OCI-LY7 (cell line): ENCODE results near the gene EEF1AKMT1.

ENCODE experiments used
- EZH2phosphoT487 ChIP-seq: fragments of 200-600 bp; sonication (generic); IDR thresholded peaks from 2 replicates; pipeline ENCODE4 v1.6.1; 2018; ENCODE audit warnings: low read depth, borderline replicate concordance, mild to moderate bottlenecking, mixed run types, antibody characterized with exemption, low read length, moderate library complexity, mixed read lengths
- TF ChIP-seq, protein P1 (sequence below): fragments of 200-600 bp; sonication (generic); conservative IDR thresholded peaks from 2 replicates; pipeline ENCODE4 v1.5.1; 2014; ENCODE audit warnings: mild to moderate bottlenecking, antibody characterized with exemption, low read length, moderate library complexity, mixed read lengths

- TF ChIP-seq, protein P1, sequence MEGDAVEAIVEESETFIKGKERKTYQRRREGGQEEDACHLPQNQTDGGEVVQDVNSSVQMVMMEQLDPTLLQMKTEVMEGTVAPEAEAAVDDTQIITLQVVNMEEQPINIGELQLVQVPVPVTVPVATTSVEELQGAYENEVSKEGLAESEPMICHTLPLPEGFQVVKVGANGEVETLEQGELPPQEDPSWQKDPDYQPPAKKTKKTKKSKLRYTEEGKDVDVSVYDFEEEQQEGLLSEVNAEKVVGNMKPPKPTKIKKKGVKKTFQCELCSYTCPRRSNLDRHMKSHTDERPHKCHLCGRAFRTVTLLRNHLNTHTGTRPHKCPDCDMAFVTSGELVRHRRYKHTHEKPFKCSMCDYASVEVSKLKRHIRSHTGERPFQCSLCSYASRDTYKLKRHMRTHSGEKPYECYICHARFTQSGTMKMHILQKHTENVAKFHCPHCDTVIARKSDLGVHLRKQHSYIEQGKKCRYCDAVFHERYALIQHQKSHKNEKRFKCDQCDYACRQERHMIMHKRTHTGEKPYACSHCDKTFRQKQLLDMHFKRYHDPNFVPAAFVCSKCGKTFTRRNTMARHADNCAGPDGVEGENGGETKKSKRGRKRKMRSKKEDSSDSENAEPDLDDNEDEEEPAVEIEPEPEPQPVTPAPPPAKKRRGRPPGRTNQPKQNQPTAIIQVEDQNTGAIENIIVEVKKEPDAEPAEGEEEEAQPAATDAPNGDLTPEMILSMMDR, result no peak
- TF ChIP-seq EZH2phosphoT487, result no peak
Observed at GRCh38 chr13:20721454-20722357, 52.1 kb downstream of the EEF1AKMT1 start.
